ENCODE results near the gene SAMD11. TPM values are rescaled to one million over a fixed set of nuclear protein-coding genes. Genes with fewer than 3 reads are reported as not detected.

Gene SAMD11
- total RNA-seq, 2 experiments from 2014 or later = 0.06 TPM; not detected in 1

- Histone ChIP-seq H3K27ac (ENCODE audit: low read depth, low read length, poor library complexity, severe bottlenecking) (no peak overlapping the region), H3K4me1 (ENCODE audit: insufficient read depth, low read length, poor library complexity, severe bottlenecking) (no peaks in the 10 kb centered on the region), H3K4me3 (ENCODE audit: low read depth, low read length, poor library complexity, severe bottlenecking) (no peak overlapping the region), H3K79me2 (ENCODE audit: insufficient read depth, low read depth, low read length) (no peaks in the 10 kb centered on the region), H4K20me1 (ENCODE audit: insufficient read depth, low read length) (no peaks in the 10 kb centered on the region), H2AFZ (ENCODE audit: low read length) (no peak overlapping the region), H3K4me2 (ENCODE audit: low read length) (no peak overlapping the region), H3K9me3 (ENCODE audit: low read length) (no peaks in the 10 kb centered on the region), H3K9me2 (ENCODE audit: insufficient read depth, low read length) (no peaks in the 10 kb centered on the region), H3K36me3 (ENCODE audit: insufficient read depth, low read length) (no peaks in the 10 kb centered on the region)
- POLR2A ChIA-PET = interaction anchor here (0.7 kb wide), 1 partner anchor 360 kb away, joined by 3 read pairs; no protein-coding TSS in a partner anchor
- intact Hi-C loops (cut with micrococcal nuclease; ENCODE audit: unreplicated experiment) = no loop called here
- TF ChIP-seq CTCF (conservative IDR thresholded peaks at IDR 0.05; ENCODE audit: low read length) = no peak
- CTCF ChIA-PET (ENCODE audit: unreplicated experiment) = no interaction called here
- DNase-seq (ENCODE audit: low spot score) = no peak
- no TSS peak for BruUV-seq (replicated peaks)
Measured at GRCh38 chr1:914891-915280, 8.8 kb upstream of the SAMD11 start.

GRCh38 chr1:915295-916172 lies 8.2 kb upstream of the SAMD11 start:
- H3K4me3 ChIP-seq (ENCODE audit: low read depth, low read length, poor library complexity, severe bottlenecking) = no peak overlapping the region
- no peak overlapping the region for H3K4me2 ChIP-seq (ENCODE audit: low read length)
- H3K27ac ChIP-seq (ENCODE audit: low read depth, low read length, poor library complexity, severe bottlenecking) = no peak overlapping the region
- no peaks in the 10 kb centered on the region for H3K9me3 ChIP-seq (ENCODE audit: low read length)
- BruUV-seq (replicated peaks) = no TSS peak
- H3K36me3 ChIP-seq (ENCODE audit: insufficient read depth, low read length) = no peaks in the 10 kb centered on the region
- H3K79me2 ChIP-seq (ENCODE audit: insufficient read depth, low read depth, low read length) = no peaks in the 10 kb centered on the region
- DNase-seq (ENCODE audit: low spot score) = no peak
- peaks cover 6% of the 10 kb centered on the region for H3K4me1 ChIP-seq (ENCODE audit: insufficient read depth, low read length, poor library complexity, severe bottlenecking)
- TF ChIP-seq EZH2phosphoT487 (IDR thresholded peaks at IDR 0.05; ENCODE audit: borderline replicate concordance, low read depth, low read length) (no peak), CTCF (conservative IDR thresholded peaks at IDR 0.05; ENCODE audit: low read length) (no peak)
- no peaks in the 10 kb centered on the region for H4K20me1 ChIP-seq (ENCODE audit: insufficient read depth, low read length)
- intact Hi-C loops (cut with micrococcal nuclease; ENCODE audit: unreplicated experiment) = no loop called here
- ChIA-PET POLR2A (no interaction called here), CTCF (ENCODE audit: unreplicated experiment) (no interaction called here)
- no peak overlapping the region for H2AFZ ChIP-seq (ENCODE audit: low read length)
- no peaks in the 10 kb centered on the region for H3K9me2 ChIP-seq (ENCODE audit: insufficient read depth, low read length)

Measured in OCI-LY7 (cell line).